HCT116 (cell line): ENCODE data around the gene CHTOP.

Experiments used
- CBX3 ChIP-seq: IDR thresholded peaks from 2 replicates; pipeline ENCODE4 v1.6.1; 2012; ENCODE audit warnings: low read depth
- CEBPB ChIP-seq: IDR thresholded peaks from 2 replicates; pipeline ENCODE4 v1.6.1; 2012; ENCODE audit warnings: low read depth
- EGR1 ChIP-seq: IDR thresholded peaks from 2 replicates; pipeline ENCODE4 v1.6.1; 2012; ENCODE audit warnings: low read depth
- EZH2 ChIP-seq: fragments of 200-600 bp; sonication (generic); IDR thresholded peaks from 2 replicates; pipeline ENCODE4 v1.6.1; 2017; ENCODE audit warnings: antibody characterized with exemption, mixed run types
- JUND ChIP-seq: IDR thresholded peaks from 2 replicates; pipeline ENCODE4 v1.6.1; 2012
- POLR2A ChIP-seq: IDR thresholded peaks from 2 replicates; pipeline ENCODE4 v1.7.0; 2011; ENCODE audit warnings: borderline replicate concordance; ENCODE audit not compliant: insufficient read depth, insufficient read length; ENCODE audit errors: extremely low read depth
- POLR2AphosphoS5 ChIP-seq: IDR thresholded peaks from 2 replicates; pipeline ENCODE4 v1.6.1; 2011; ENCODE audit warnings: mild to moderate bottlenecking, low read depth, low read length, moderate library complexity
- REST ChIP-seq: IDR thresholded peaks from 2 replicates; pipeline ENCODE4 v1.6.1; 2012; ENCODE audit warnings: low read depth
- YY1 ChIP-seq: IDR thresholded peaks from 2 replicates; pipeline ENCODE4 v1.6.1; 2011; ENCODE audit warnings: low read length, low read depth, moderate library complexity, mild to moderate bottlenecking; ENCODE audit not compliant: insufficient replicate concordance; ENCODE audit errors: extremely low read depth
- ZFX ChIP-seq: fragments of 450-650 bp; IDR thresholded peaks from 2 replicates; pipeline ENCODE4 v1.6.1; 2017
- TF ChIP-seq, protein P1 (sequence below): IDR thresholded peaks from 2 replicates; pipeline ENCODE4 v1.6.1; 2011; ENCODE audit warnings: mild to moderate bottlenecking, low read length, moderate library complexity; ENCODE audit not compliant: insufficient replicate concordance; ENCODE audit errors: extremely low read depth
- TF ChIP-seq, protein P2 (sequence below), 3 experiments: fragments of 200-600 bp in 1 of 3; sonication (generic) in 1 of 3; IDR thresholded peaks in 2 of 3; conservative IDR thresholded peaks in 1 of 3; 2 replicates each; pipeline ENCODE4 v1.5.1; 2012 to 2017; ENCODE audit warnings: low read depth in 2 of 3, low read length in 2 of 3, antibody characterized with exemption in 1 of 3, borderline replicate concordance in 1 of 3, control low read depth in 1 of 3, mild to moderate bottlenecking in 1 of 3, mixed read lengths in 1 of 3, mixed run types in 1 of 3, moderate library complexity in 1 of 3; ENCODE audit not compliant: insufficient read depth in 1 of 3
- TF ChIP-seq, protein P3 (sequence below): IDR thresholded peaks from 2 replicates; pipeline ENCODE4 v1.6.1; 2012

GRCh38 chr1:153658400-153659174 lies 24.7 kb downstream of the CHTOP start, which contains the start of gene SNAPIN:
- TF ChIP-seq YY1 = peak; percentile 84
- no peak for TF ChIP-seq REST
- TF ChIP-seq, protein P1, sequence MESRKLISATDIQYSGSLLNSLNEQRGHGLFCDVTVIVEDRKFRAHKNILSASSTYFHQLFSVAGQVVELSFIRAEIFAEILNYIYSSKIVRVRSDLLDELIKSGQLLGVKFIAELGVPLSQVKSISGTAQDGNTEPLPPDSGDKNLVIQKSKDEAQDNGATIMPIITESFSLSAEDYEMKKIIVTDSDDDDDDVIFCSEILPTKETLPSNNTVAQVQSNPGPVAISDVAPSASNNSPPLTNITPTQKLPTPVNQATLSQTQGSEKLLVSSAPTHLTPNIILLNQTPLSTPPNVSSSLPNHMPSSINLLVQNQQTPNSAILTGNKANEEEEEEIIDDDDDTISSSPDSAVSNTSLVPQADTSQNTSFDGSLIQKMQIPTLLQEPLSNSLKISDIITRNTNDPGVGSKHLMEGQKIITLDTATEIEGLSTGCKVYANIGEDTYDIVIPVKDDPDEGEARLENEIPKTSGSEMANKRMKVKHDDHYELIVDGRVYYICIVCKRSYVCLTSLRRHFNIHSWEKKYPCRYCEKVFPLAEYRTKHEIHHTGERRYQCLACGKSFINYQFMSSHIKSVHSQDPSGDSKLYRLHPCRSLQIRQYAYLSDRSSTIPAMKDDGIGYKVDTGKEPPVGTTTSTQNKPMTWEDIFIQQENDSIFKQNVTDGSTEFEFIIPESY = no peak
- no peak for TF ChIP-seq EZH2
- TF ChIP-seq, protein P2, sequence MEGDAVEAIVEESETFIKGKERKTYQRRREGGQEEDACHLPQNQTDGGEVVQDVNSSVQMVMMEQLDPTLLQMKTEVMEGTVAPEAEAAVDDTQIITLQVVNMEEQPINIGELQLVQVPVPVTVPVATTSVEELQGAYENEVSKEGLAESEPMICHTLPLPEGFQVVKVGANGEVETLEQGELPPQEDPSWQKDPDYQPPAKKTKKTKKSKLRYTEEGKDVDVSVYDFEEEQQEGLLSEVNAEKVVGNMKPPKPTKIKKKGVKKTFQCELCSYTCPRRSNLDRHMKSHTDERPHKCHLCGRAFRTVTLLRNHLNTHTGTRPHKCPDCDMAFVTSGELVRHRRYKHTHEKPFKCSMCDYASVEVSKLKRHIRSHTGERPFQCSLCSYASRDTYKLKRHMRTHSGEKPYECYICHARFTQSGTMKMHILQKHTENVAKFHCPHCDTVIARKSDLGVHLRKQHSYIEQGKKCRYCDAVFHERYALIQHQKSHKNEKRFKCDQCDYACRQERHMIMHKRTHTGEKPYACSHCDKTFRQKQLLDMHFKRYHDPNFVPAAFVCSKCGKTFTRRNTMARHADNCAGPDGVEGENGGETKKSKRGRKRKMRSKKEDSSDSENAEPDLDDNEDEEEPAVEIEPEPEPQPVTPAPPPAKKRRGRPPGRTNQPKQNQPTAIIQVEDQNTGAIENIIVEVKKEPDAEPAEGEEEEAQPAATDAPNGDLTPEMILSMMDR (IDR thresholded peaks at IDR 0.05 in 2 of 3, conservative IDR thresholded peaks at IDR 0.05 in 1 of 3; ENCODE audit: borderline replicate concordance in 1 of 3, insufficient read depth in 1 of 3, low read depth in 2 of 3, low read length in 2 of 3) = no peak
- peak; percentile 38 for TF ChIP-seq POLR2A
- TF ChIP-seq JUND = no peak
- TF ChIP-seq CBX3 = no peak
- TF ChIP-seq, protein P3, sequence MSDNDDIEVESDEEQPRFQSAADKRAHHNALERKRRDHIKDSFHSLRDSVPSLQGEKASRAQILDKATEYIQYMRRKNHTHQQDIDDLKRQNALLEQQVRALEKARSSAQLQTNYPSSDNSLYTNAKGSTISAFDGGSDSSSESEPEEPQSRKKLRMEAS = peak; percentile 19; the same call in 1 of the 2 replicates
- TF ChIP-seq ZFX = peak; percentile 81
- TF ChIP-seq EGR1 = peak; percentile 95
- no peak for TF ChIP-seq CEBPB
- TF ChIP-seq POLR2AphosphoS5 = peak; percentile 68
